GM12878 (cell line): Measurements from ENCODE around the gene GNAT1. TPM values are rescaled to one million over a fixed set of nuclear protein-coding genes. Genes with fewer than 3 reads are reported as not detected.

Experiments used
- ATAC-seq: fragments of 200-7000 bp; cut with Tn5 transposase; 3 replicates; pipeline ENCODE4 v1.9.1; 2020; ENCODE audit warnings: mild to moderate bottlenecking, moderate library complexity
- BruUV-seq: library from RNA; stranded (reverse); fragments of 400-500 nt; replicated peaks from 2 replicates; lab custom pipeline; 2021; lab: Mats Ljungman, UMichigan
- CTCF ChIA-PET: fragments of 300-600 bp; sonication (Branson Sonifier 250); formaldehyde crosslinking; extraction: SDS; loops from one replicate; lab custom pipeline; 2021; ENCODE audit warnings: inconsistent platforms; lab: Yijun Ruan, JAX
- POLR2A ChIA-PET: fragments of 350-600 bp; formaldehyde crosslinking; extraction: SDS; loops from one replicate; lab custom pipeline; 2021; ENCODE audit warnings: inconsistent platforms; lab: Charles Lee
- RAD21 ChIA-PET: fragments of 300-600 bp; sonication (Branson Sonifier 250); formaldehyde crosslinking; loops from one replicate; lab custom pipeline; 2023; ENCODE audit warnings: antibody characterized with exemption; ENCODE audit not compliant: unreplicated experiment; lab: Charles Lee
- SMC1A ChIA-PET: fragments of 300-600 bp; sonication (Branson Sonifier 250); formaldehyde crosslinking; loops from one replicate; lab custom pipeline; 2023; ENCODE audit not compliant: unreplicated experiment, uncharacterized antibody; lab: Charles Lee
- DNase-seq: peaks from one replicate; pipeline ENCODE4 v3.0.0-alpha.2; 2011; ENCODE audit warnings: low read depth, low spot score
- FAIRE-seq: peaks from 3 replicates; lab custom pipeline; 2011; peaks lifted over from hg19 to GRCh38; lab: Jason Lieb, UNC
- H2AFZ ChIP-seq: 2 replicates; pipeline ENCODE4 v1.6.0; 2011; ENCODE audit warnings: low read depth, low read length, control low read depth; ENCODE audit not compliant: control insufficient read depth
- H3K27ac ChIP-seq: 2 replicates; pipeline ENCODE4 v1.5.1; 2011; ENCODE audit warnings: control low read depth; ENCODE audit not compliant: control insufficient read depth, insufficient read depth
- H3K27me3 ChIP-seq, 2 experiments: replicated peaks in 1 of 2; 2 replicates each; pipeline versions ENCODE4 v1.6.0 to v1.6.1; 2011; ENCODE audit warnings: low read length in 1 of 2; ENCODE audit not compliant: control insufficient read depth in 2 of 2, insufficient read depth in 2 of 2
- H3K36me3 ChIP-seq, 2 experiments: 2 replicates each; pipeline ENCODE4 v1.5.1; 2011; ENCODE audit warnings: low read length in 1 of 2; ENCODE audit not compliant: control insufficient read depth in 2 of 2, insufficient read depth in 2 of 2
- H3K4me1 ChIP-seq: 2 replicates; pipeline ENCODE4 v1.6.1; 2011; ENCODE audit warnings: mild to moderate bottlenecking, low read length, moderate library complexity, mixed read lengths; ENCODE audit not compliant: control insufficient read depth, insufficient read depth
- H3K4me2 ChIP-seq: 2 replicates; pipeline ENCODE4 v1.6.0; 2011; ENCODE audit warnings: control low read depth; ENCODE audit not compliant: control insufficient read depth, insufficient read depth
- H3K4me3 ChIP-seq: fragments of 200-600 bp; sonication (generic); 2 replicates; pipeline ENCODE4 v1.5.1; 2016
- H3K79me2 ChIP-seq: 2 replicates; pipeline ENCODE4 v1.6.0; 2011; ENCODE audit warnings: low read length; ENCODE audit not compliant: control insufficient read depth, insufficient read depth
- H3K9ac ChIP-seq: 2 replicates; pipeline ENCODE4 v1.8.0; 2011; ENCODE audit warnings: low read length, control low read depth, mixed read lengths; ENCODE audit not compliant: control insufficient read depth, insufficient read depth
- H3K9me3 ChIP-seq: replicated peaks from 3 replicates; pipeline ENCODE4 v1.5.1; 2011; ENCODE audit warnings: mild to moderate bottlenecking, low read length; ENCODE audit not compliant: control insufficient read depth, insufficient read depth
- H4K20me1 ChIP-seq: 2 replicates; pipeline ENCODE4 v1.6.0; 2011; ENCODE audit not compliant: control insufficient read depth, insufficient read depth
- CUX1 ChIP-seq: IDR thresholded peaks from 2 replicates; pipeline ENCODE4 v1.6.1; 2012; ENCODE audit warnings: improper control_type of control experiment, low read depth, low read length; ENCODE audit not compliant: insufficient replicate concordance
- ELK1 ChIP-seq: IDR thresholded peaks from 2 replicates; pipeline ENCODE4 v1.6.1; 2012; ENCODE audit warnings: low read depth, low read length, improper control_type of control experiment
- ESRRA ChIP-seq: IDR thresholded peaks from 2 replicates; pipeline ENCODE4 v1.6.1; 2012; ENCODE audit warnings: mild to moderate bottlenecking, low read length, improper control_type of control experiment
- FOXK2 ChIP-seq: fragments of 450-650 bp; IDR thresholded peaks from 2 replicates; pipeline ENCODE4 v1.6.1; 2017; ENCODE audit warnings: mild to moderate bottlenecking, moderate library complexity
- JUND ChIP-seq: IDR thresholded peaks from 2 replicates; pipeline ENCODE4 v1.6.1; 2012; ENCODE audit warnings: low read depth, mild to moderate bottlenecking, low read length, improper control_type of control experiment, moderate library complexity
- KLF5 ChIP-seq: fragments of 450-650 bp; IDR thresholded peaks from 2 replicates; pipeline ENCODE4 v1.6.1; 2014; ENCODE audit warnings: mild to moderate bottlenecking; ENCODE audit not compliant: partially characterized antibody
- MEF2A ChIP-seq: IDR thresholded peaks from 2 replicates; pipeline ENCODE4 v1.6.1; 2011; ENCODE audit warnings: low read depth, mild to moderate bottlenecking, low read length, moderate library complexity; ENCODE audit not compliant: insufficient read depth
- MLLT1 ChIP-seq: fragments of 450-650 bp; IDR thresholded peaks from 2 replicates; pipeline ENCODE4 v1.6.1; 2016; ENCODE audit warnings: mild to moderate bottlenecking
- RBBP5 ChIP-seq: fragments of 200-600 bp; sonication (generic); conservative IDR thresholded peaks from 2 replicates; pipeline ENCODE4 v1.6.1; 2016
- STAT1 ChIP-seq: fragments of 450-650 bp; conservative IDR thresholded peaks from 2 replicates; pipeline ENCODE4 v1.6.1; 2014; ENCODE audit warnings: antibody characterized with exemption, mild to moderate bottlenecking
- STAT3 ChIP-seq: IDR thresholded peaks from 2 replicates; pipeline ENCODE4 v1.6.1; 2011; ENCODE audit warnings: low read depth, low read length, improper control_type of control experiment
- TCF3 ChIP-seq: IDR thresholded peaks from 2 replicates; pipeline ENCODE4 v1.6.1; 2012; ENCODE audit warnings: low read depth, mild to moderate bottlenecking, low read length, borderline replicate concordance; ENCODE audit not compliant: insufficient read depth
- YY1 ChIP-seq: IDR thresholded peaks from 2 replicates; pipeline ENCODE4 v1.6.1; 2011; ENCODE audit warnings: low read depth, mild to moderate bottlenecking, low read length
- ZBTB4 ChIP-seq: fragments of 450-650 bp; formaldehyde crosslinking; IDR thresholded peaks from 2 replicates; pipeline ENCODE4 v1.4.0; 2022; ENCODE audit warnings: mild to moderate bottlenecking, moderate library complexity
- ZNF207 ChIP-seq: fragments of 450-650 bp; IDR thresholded peaks from 2 replicates; pipeline ENCODE4 v1.6.1; 2014; ENCODE audit warnings: antibody characterized with exemption, mild to moderate bottlenecking, borderline replicate concordance
- WGBS: methylation state at CpG from one replicate; pipeline ENCODE4 v1.1.6; 2016; ENCODE audit warnings: low lambda C conversion rate; ENCODE audit not compliant: insufficient replicate concordance, insufficient coverage; ENCODE audit errors: missing lambda C conversion rate; 5-methylcytosine and 5-hydroxymethylcytosine counted together
- in situ Hi-C: fragments of 300-500 bp; cut with MboI; formaldehyde crosslinking; loops from 9 replicates; pipeline ENCODE4 v1.14.3; 2018; ENCODE audit warnings: mixed read lengths
- intact Hi-C: fragments of 100-400 bp; cut with micrococcal nuclease; formaldehyde crosslinking; loops from one replicate; pipeline ENCODE4 v1.14.2; 2022; ENCODE audit not compliant: unreplicated experiment
- polyA plus RNA-seq, 11 experiments: library from polyadenylated mRNA; depleted of rRNA in 4 of 11; unstranded in 6 of 11; stranded (reverse) in 5 of 11; fragments of >200 nt; fragmentation: Nextera tagmentation in 4 of 11; fragmentation: Illumina TruSeq in 1 of 11; extraction: Ambion mirVana in 4 of 11; extraction: Trizol in 1 of 11; gene quantifications; 1 replicate in 1 of 11; 2 replicates in 10 of 11; pipeline versions ENCODE4 v1.2.1 to v1.2.3, GENCODE V29; 2011 to 2016; ENCODE audit warnings: inconsistent platforms in 2 of 11, missing spikeins in 2 of 11, low read depth in 1 of 11
- total RNA-seq, 4 experiments: library from RNA; depleted of rRNA in 3 of 4; stranded (reverse); fragments of >200 nt in 3 of 4; fragmentation: Illumina TruSeq in 1 of 4; extraction: Trizol in 1 of 4; gene quantifications; 2 replicates each; pipeline versions ENCODE4 v1.2.1 to v1.2.3, GENCODE V29; 2013 to 2021

The GNAT1 gene
- total and polyA plus RNA-seq, 10 of the 15 experiments (the other 5 are each of a cell fraction or from before 2014, with no cell fraction given) = not detected

GRCh38 chr3:50185230-50185629 lies 6.2 kb upstream of the GNAT1 start:
- in situ Hi-C loops = no loop called here
- intact Hi-C loops = no loop called here
- Histone ChIP-seq H3K9me3 (no peaks in the 10 kb centered on the region), H3K4me2 (no peak overlapping the region), H3K4me1 (no peaks in the 10 kb centered on the region), H3K79me2 (no peaks in the 10 kb centered on the region), H2AFZ (no peak overlapping the region), H3K27me3 (no peaks in the 10 kb centered on the region), H4K20me1 (no peaks in the 10 kb centered on the region), H3K27ac (no peak overlapping the region), H3K9ac (no peak overlapping the region), H3K36me3 (no peaks in the 10 kb centered on the region), H3K4me3 (no peak overlapping the region)
- FAIRE-seq (no peak), DNase-seq (no peak), ATAC-seq (no peak)
- ChIA-PET POLR2A (no interaction called here), RAD21 (no interaction called here), SMC1A (no interaction called here), CTCF (no interaction called here)
- WGBS = 0% methylated on average over 2 of the region's 4 CpGs
- no TSS peak for BruUV-seq
- TF ChIP-seq ELK1 (no peak), ZNF207 (no peak), RBBP5 (no peak), STAT1 (no peak), JUND (no peak), FOXK2 (no peak), STAT3 (no peak), YY1 (no peak), ZBTB4 (CRISPR knock-in tag) (no peak), MLLT1 (no peak), TCF3 (no peak), KLF5 (no peak), CUX1 (no peak), ESRRA (no peak), MEF2A (no peak)
